GM12892 (cell line): ENCODE measurements around the gene RAB3GAP2. TPM values are rescaled to one million over a fixed set of nuclear protein-coding genes. Genes with fewer than 3 reads are reported as not detected.
"Not testable (repeated sequence)": the region's sequence is repeated elsewhere in the genome, so short reads cannot be mapped to it uniquely, and the experiment has no call there.

ENCODE experiments used
- DNase-seq: peaks from one replicate; pipeline ENCODE4 v3.0.0; 2011; ENCODE audit not compliant: insufficient read length
- FAIRE-seq: peaks from 2 replicates; lab custom pipeline; 2011; peaks lifted over from hg19 to GRCh38; lab: Jason Lieb, UNC
- POLR2A ChIP-seq: IDR thresholded peaks from 2 replicates; pipeline ENCODE4 v1.6.1; 2011; ENCODE audit warnings: low read depth, low read length, control low read depth
- POLR2AphosphoS5 ChIP-seq: IDR thresholded peaks from 2 replicates; pipeline ENCODE4 v1.6.1; 2011; ENCODE audit warnings: low read depth, low read length, control low read depth
- TAF1 ChIP-seq: IDR thresholded peaks from 2 replicates; pipeline ENCODE4 v1.6.1; 2011; ENCODE audit warnings: low read depth, mild to moderate bottlenecking, control low read depth, low read length, borderline replicate concordance
- polyA plus RNA-seq: library from polyadenylated mRNA; unstranded; fragments of >200 nt; gene quantifications from one replicate; pipeline ENCODE4 v1.2.1, GENCODE V29; 2012; ENCODE audit warnings: missing spikeins, inconsistent platforms; ENCODE audit not compliant: missing spikeins

RAB3GAP2 gene, protein sequence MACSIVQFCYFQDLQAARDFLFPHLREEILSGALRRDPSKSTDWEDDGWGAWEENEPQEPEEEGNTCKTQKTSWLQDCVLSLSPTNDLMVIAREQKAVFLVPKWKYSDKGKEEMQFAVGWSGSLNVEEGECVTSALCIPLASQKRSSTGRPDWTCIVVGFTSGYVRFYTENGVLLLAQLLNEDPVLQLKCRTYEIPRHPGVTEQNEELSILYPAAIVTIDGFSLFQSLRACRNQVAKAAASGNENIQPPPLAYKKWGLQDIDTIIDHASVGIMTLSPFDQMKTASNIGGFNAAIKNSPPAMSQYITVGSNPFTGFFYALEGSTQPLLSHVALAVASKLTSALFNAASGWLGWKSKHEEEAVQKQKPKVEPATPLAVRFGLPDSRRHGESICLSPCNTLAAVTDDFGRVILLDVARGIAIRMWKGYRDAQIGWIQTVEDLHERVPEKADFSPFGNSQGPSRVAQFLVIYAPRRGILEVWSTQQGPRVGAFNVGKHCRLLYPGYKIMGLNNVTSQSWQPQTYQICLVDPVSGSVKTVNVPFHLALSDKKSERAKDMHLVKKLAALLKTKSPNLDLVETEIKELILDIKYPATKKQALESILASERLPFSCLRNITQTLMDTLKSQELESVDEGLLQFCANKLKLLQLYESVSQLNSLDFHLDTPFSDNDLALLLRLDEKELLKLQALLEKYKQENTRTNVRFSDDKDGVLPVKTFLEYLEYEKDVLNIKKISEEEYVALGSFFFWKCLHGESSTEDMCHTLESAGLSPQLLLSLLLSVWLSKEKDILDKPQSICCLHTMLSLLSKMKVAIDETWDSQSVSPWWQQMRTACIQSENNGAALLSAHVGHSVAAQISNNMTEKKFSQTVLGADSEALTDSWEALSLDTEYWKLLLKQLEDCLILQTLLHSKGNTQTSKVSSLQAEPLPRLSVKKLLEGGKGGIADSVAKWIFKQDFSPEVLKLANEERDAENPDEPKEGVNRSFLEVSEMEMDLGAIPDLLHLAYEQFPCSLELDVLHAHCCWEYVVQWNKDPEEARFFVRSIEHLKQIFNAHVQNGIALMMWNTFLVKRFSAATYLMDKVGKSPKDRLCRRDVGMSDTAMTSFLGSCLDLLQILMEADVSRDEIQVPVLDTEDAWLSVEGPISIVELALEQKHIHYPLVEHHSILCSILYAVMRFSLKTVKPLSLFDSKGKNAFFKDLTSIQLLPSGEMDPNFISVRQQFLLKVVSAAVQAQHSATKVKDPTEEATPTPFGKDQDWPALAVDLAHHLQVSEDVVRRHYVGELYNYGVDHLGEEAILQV (N-terminal part only)
- polyA plus RNA-seq: 34.9 TPM

DNA sequence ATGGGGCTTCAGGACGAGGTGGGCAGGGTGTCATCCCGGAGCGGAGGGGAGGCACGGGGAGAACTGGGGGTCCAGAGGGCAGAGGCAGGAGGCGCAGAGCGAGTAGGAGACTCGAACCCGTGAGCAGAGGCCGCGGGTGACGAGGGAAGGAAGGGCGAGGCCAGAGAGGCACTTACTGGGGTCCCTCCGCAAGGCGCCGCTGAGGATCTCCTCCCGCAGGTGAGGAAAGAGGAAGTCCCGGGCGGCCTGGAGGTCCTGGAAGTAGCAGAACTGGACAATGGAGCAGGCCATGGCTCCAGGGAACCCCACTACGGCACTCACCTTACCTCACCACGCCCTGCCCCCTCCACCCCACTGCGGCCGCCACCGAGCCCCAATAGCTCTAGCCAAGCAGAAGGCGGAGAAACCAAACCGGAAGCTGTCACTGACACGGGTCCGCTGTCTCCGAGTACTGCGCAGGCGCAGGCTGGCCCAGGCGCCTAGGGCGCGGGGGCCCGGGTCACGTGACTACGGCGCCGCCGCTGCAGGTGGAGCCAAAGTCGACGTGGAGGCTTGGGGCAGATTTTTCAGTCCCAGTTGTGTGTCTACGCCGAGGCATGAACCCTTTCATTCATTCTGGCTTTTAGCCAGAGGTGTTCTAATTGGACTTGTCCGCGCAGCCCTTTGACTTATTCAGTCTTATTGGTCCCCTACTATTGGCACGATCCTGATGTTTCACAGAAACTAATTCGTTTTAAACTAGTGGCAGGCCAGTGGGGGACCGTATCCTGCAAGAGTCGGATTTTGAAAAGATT, at the start of gene RAB3GAP2:
TSS of gene RAB3GAP2 (minus strand) at position 407 of the 794 bp plus-strand sequence. CDS start at position 291, 116 bp downstream.
- DNase-seq: peak; percentile 90
- peak; percentile 94 for FAIRE-seq
- TF ChIP-seq POLR2A (peak; percentile 95), TAF1 (peak; percentile 77; the same call in 1 of the 2 replicates), POLR2AphosphoS5 (peak; percentile 94)

DNA sequence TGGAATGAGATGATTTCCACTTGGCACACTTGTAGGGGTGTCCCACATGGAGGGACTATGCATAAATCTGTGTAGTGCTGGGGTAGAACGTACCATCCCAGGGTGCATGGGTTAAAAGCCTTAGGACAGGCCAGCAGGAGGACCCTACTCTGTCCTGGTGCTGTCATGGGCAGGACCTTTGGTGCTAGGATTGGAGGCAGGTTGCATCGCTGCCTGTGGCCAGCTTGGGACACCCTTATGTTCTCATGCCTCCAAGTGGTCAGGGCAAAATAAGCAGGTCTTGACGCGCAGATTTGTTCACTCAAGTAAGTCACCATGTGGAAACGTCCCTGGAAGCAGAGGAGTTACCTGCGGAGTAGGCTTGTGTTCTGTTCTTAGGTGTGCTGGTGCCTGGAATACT, 49.5 kb upstream of the RAB3GAP2 start:
- TF ChIP-seq POLR2A (no peak), TAF1 (no peak), POLR2AphosphoS5 (no peak)
- FAIRE-seq: no peak
- no peak for DNase-seq

DNA sequence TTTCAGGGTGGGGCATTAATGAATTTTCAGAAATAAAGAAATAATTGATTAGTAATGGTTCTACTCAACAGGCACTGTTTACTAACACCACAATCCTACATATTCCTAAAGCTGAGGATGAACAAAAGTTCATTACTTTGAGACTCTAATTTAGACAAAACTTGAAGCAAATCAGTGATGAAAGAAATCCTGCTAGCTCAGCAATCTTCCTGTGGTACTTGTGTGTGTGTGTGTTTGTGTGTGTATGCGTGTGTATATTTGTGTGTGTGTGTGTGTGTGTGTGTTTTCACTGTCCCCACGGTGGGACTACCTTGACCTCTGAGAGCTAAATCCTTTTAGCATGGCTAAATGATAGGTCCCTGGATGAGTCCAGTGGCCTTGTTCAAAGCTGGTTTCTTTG, 48.5 kb upstream of the RAB3GAP2 start:
- TF ChIP-seq TAF1 (no peak), POLR2AphosphoS5 (no peak), POLR2A (no peak)
- no peak for DNase-seq
- FAIRE-seq: no peak

DNA sequence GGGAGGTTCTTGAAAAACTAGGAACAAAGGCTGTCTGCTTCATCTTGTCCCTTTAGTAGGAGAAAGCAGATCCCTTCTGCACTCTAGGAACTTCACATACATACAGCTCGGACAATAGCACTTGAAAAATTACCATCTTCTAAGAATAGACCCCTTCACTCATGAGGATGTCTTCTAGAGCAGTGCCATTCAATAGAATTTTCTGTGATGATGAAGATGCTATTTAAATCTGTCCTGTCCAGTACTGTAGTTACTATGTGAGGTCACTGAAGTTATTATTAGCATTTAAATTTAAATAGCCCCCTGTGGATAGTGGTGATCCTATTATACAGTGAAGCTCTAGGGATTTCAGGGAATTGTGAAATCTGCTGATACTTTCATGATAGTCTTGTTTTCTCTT, 46.4 kb upstream of the RAB3GAP2 start:
- no peak for FAIRE-seq
- DNase-seq: no peak

DNA sequence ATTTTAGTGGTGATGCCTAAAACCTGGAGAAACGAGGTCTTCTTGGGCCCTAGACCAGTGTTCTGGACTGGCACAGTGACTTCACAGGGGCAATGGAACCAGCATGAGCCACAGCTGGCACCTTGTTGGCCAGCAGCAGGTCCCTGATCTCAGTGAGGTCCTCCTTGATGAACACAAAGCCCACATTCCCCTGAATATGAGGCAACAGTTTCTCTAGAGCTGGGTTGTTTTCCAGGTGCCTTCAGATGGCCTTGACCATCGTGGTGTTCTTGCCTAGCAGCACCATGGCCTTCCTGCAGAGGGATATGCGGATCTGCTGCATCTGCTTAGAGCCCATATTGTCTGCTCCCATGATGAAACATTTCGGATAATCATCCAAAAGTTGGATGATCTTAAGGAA, 44.9 kb upstream of the RAB3GAP2 start:
- DNase-seq: no peak
- TF ChIP-seq POLR2A (no peak), TAF1 (no peak), POLR2AphosphoS5 (no peak)
- no peak for FAIRE-seq

More for the DNA sequence above, 46.4 kb upstream of the RAB3GAP2 start:
- TF ChIP-seq POLR2A (no peak), POLR2AphosphoS5 (no peak), TAF1 (no peak)

DNA sequence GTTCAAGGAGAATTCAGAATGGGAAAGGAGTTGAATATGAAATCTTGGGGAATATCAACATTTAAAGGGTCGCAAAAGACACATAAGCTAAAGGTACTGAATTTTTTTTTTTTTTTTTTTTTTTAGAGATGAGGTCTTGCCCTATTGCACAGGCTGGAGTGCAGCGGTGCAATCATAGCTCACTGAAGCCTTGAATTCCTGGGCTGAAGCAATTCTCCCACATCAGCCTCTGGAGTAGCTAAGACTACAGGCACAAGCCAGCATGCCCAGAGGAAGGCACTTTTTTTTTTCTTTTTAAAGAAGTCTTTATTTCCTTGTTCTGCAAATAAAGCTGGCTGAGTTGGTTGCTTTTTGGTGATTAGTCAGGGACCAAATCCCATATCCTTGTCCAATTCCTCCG, 44.1 kb upstream of the RAB3GAP2 start:
- no peak for DNase-seq
- no peak for FAIRE-seq

DNA sequence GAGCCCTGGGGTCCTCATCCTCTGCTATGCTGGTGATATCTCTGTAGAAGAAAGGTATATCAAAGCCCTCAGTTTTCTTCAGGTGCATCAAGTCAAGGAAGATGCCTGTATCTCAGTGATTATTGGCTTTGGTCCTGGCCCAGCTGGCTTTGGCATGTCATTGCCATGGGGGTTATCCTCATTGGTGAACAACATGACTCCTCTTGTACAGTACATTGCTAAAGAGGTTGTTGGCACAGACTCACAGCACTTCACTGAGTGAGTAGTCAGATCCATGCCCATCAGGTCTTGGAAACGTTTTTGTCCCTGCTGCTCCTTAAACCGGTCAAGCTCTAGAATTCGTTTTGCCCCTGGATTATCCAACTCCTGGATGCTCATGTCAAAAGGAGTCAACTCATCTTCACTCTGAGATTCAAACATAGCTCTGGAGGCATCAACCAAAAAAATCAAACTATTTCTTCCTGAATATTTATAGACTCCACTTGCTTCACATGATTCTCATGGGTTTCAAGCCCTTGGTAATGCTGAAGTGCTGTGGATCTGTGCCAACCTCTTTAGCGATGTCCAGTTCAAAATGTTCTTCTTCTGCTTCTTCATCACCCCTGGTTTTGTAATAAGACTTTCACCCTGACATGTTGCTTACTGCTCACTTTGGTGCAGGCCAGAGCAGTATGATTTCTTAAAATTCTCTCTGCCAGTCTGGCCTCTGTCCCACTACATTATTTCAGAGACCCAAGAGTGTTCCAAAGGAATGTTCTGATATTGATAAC, 43.0 kb upstream of the RAB3GAP2 start:
- FAIRE-seq: no peak
- no peak for TF ChIP-seq POLR2AphosphoS5

More for the DNA sequence above, 44.1 kb upstream of the RAB3GAP2 start:
- TF ChIP-seq TAF1: no peak
- TF ChIP-seq POLR2AphosphoS5: no peak
- no peak for TF ChIP-seq POLR2A

DNA sequence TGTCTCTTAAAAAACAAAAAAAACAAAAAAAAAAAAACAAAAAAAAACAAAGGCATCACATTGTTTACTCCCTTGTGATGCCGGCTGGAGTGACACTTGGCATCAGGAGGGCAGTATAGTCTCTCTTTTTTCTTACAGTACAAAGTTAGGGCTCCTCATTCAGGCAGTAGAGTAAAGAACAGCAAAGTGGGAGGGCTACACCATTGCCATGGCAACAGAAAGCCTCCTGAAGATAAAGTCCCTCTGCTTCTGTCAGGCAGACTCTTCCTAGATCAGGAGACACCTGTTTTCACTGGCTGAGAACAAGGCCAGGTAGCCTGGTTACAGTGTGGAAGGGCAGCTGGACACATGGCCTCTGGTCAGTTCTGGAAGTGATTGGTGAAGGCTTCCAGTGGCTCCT, 41.3 kb upstream of the RAB3GAP2 start:
- no peak for TF ChIP-seq POLR2AphosphoS5
- TF ChIP-seq TAF1: no peak
- no peak for TF ChIP-seq POLR2A
- FAIRE-seq (no peak), DNase-seq (no peak)

More for the DNA sequence above, 43.0 kb upstream of the RAB3GAP2 start:
- DNase-seq: no peak

DNA sequence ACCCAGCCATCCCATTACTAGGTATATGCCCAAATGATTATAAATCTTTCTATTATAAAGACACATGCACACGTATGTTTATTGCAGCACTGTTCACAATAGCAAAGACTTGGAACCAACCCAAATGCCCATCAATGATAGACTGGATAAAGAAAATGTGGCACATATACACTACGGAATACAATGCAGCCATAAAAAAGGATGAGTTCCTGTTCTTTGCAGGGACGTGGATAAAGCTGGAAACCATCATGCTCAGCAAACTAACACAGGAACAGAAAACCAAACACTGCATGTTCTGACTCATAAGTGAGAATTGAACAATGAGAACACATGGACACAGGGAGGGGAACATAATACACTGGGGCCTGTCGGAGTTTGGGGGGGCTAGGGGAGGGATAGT, 37.9 kb upstream of the RAB3GAP2 start:
- DNase-seq, FAIRE-seq: not testable (repeated sequence)

DNA sequence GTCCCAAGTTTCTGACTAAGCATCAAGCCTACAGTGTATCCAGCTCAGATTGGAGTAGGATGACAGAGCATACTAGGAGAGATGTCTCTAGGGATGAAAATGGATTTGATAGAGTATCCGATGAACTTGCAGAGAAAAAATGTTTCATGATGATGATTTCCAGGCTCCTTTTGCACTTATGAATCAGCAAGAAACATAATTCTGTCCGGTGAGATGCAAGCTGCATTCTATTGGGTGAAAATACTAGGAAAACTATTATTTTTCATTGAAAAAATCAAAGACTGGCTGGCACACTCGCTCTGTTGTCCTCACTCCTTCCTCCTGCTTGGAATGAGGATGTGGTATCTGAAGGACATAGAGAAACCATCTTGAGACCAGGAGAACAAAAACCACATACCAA, 35.4 kb upstream of the RAB3GAP2 start:
- FAIRE-seq: no peak
- DNase-seq: no peak
- TF ChIP-seq POLR2A: no peak
- no peak for TF ChIP-seq TAF1
- TF ChIP-seq POLR2AphosphoS5: no peak
